IPS DF 19.7 (cell line): ENCODE measurements around the gene HTRA2.

Experiments used
- DNase-seq: peaks from one replicate; pipeline ENCODE4 v3.0.0-alpha.2; 2013; ENCODE audit warnings: low read depth, low spot score

Gene HTRA2

GRCh38 chr2:74515981-74516633 is 13.6 kb upstream of the HTRA2 start:
- DNase-seq, result no peak

- DNase-seq, result no peak
Observed at GRCh38 chr2:74516650-74517049, 13.1 kb upstream of the HTRA2 start.

- DNase-seq, result no peak
Observed at GRCh38 chr2:74522516-74522915, 7.2 kb upstream of the HTRA2 start.

- DNase-seq, result no peak
Observed at GRCh38 chr2:74524005-74524404, 5.7 kb upstream of the HTRA2 start.

- DNase-seq, result no peak
Observed at GRCh38 chr2:74524955-74525716, 4.6 kb upstream of the HTRA2 start.

GRCh38 chr2:74525717-74526648 is 3.8 kb upstream of the HTRA2 start, which contains the start of gene DQX1:
DQX1 (minus strand) TSS chr2:74526231; CDS start chr2:74525729, 502 bp downstream.
- no peak for DNase-seq

GRCh38 chr2:74526649-74527230 is 3.0 kb upstream of the HTRA2 start:
- DNase-seq, result no peak

- no peak for DNase-seq
Observed at GRCh38 chr2:74527741-74528140, 2.0 kb upstream of the HTRA2 start.

GRCh38 chr2:74528600-74529356 is 955 bp upstream of the HTRA2 start:
- no peak for DNase-seq

GRCh38 chr2:74530239-74531187 is 780 bp downstream of the HTRA2 start:
- no peak for DNase-seq

GRCh38 chr2:74531666-74532065 is 1.9 kb downstream of the HTRA2 start:
- DNase-seq, result no peak

- no peak for DNase-seq
Observed at GRCh38 chr2:74532222-74532621, 2.5 kb downstream of the HTRA2 start.

- no peak for DNase-seq
Observed at GRCh38 chr2:74533464-74533863, 3.7 kb downstream of the HTRA2 start.

GRCh38 chr2:74534411-74534810 is 4.7 kb downstream of the HTRA2 start:
- DNase-seq, result no peak

- no peak for DNase-seq
Observed at GRCh38 chr2:74535440-74535965, 5.8 kb downstream of the HTRA2 start.

GRCh38 chr2:74536166-74536950 is 6.6 kb downstream of the HTRA2 start:
- DNase-seq, result no peak

GRCh38 chr2:74537140-74537539 is 7.4 kb downstream of the HTRA2 start:
- no peak for DNase-seq

- no peak for DNase-seq
Observed at GRCh38 chr2:74538881-74539339, 9.2 kb downstream of the HTRA2 start.

GRCh38 chr2:74540291-74540690 is 10.6 kb downstream of the HTRA2 start:
- no peak for DNase-seq
